Ishikawa (cell line): ENCODE results near the gene CROCC.

ENCODE experiments used
- CEBPB ChIP-seq: IDR thresholded peaks from 2 replicates; pipeline ENCODE4 v1.6.1; 2012
- EP300 ChIP-seq: IDR thresholded peaks from 2 replicates; pipeline ENCODE4 v1.6.1; 2012; ENCODE audit warnings: borderline replicate concordance
- FOXM1 ChIP-seq: IDR thresholded peaks from 2 replicates; pipeline ENCODE4 v1.6.1; 2012; ENCODE audit warnings: low read depth, borderline replicate concordance
- MAX ChIP-seq: IDR thresholded peaks from 2 replicates; pipeline ENCODE4 v1.6.1; 2012
- NFIC ChIP-seq: IDR thresholded peaks from 2 replicates; pipeline ENCODE4 v1.6.1; 2012
- RAD21 ChIP-seq: IDR thresholded peaks from 2 replicates; pipeline ENCODE4 v1.6.1; 2012; ENCODE audit warnings: low read depth
- TAF1 ChIP-seq: IDR thresholded peaks from 2 replicates; pipeline ENCODE4 v1.6.1; 2012; ENCODE audit warnings: low read depth, mild to moderate bottlenecking
- TCF12 ChIP-seq: IDR thresholded peaks from 2 replicates; pipeline ENCODE4 v1.6.1; 2012; ENCODE audit warnings: low read depth
- YY1 ChIP-seq: IDR thresholded peaks from 2 replicates; pipeline ENCODE4 v1.6.1; 2012; ENCODE audit warnings: low read depth
- TF ChIP-seq, protein P1 (sequence below): IDR thresholded peaks from 2 replicates; pipeline ENCODE4 v1.6.1; 2012; ENCODE audit warnings: low read depth, mild to moderate bottlenecking

DNA sequence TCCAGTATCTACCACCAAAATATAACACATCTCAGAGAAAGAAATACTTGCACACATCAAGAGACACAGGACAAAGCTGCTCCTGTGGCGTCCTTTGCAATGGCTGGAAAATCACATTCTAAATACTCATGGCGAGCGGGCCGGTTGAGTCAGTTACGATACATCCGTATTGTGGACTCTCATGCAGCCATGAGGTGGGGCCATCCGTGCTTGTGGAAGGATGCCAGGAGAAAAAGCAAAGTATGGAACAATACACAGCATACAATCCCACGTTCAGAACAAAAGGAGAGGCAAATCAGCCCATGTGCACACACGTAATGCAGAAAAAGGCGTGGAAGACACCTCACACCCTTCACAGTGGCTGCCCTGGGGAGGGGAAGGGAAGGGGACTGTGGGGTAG lies 76.9 kb downstream of the CROCC start:
- TF ChIP-seq, protein P1, sequence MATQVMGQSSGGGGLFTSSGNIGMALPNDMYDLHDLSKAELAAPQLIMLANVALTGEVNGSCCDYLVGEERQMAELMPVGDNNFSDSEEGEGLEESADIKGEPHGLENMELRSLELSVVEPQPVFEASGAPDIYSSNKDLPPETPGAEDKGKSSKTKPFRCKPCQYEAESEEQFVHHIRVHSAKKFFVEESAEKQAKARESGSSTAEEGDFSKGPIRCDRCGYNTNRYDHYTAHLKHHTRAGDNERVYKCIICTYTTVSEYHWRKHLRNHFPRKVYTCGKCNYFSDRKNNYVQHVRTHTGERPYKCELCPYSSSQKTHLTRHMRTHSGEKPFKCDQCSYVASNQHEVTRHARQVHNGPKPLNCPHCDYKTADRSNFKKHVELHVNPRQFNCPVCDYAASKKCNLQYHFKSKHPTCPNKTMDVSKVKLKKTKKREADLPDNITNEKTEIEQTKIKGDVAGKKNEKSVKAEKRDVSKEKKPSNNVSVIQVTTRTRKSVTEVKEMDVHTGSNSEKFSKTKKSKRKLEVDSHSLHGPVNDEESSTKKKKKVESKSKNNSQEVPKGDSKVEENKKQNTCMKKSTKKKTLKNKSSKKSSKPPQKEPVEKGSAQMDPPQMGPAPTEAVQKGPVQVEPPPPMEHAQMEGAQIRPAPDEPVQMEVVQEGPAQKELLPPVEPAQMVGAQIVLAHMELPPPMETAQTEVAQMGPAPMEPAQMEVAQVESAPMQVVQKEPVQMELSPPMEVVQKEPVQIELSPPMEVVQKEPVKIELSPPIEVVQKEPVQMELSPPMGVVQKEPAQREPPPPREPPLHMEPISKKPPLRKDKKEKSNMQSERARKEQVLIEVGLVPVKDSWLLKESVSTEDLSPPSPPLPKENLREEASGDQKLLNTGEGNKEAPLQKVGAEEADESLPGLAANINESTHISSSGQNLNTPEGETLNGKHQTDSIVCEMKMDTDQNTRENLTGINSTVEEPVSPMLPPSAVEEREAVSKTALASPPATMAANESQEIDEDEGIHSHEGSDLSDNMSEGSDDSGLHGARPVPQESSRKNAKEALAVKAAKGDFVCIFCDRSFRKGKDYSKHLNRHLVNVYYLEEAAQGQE, result no peak
- TF ChIP-seq RAD21, result no peak
- no peak for TF ChIP-seq TAF1
- TF ChIP-seq FOXM1, result no peak
- TF ChIP-seq TCF12, result no peak
- TF ChIP-seq YY1, result no peak
- TF ChIP-seq NFIC, result no peak
- TF ChIP-seq EP300, result no peak
- TF ChIP-seq CEBPB, result no peak
- no peak for TF ChIP-seq MAX
